Smooth muscle cell of bladder (primary cell): ENCODE measurements around the gene RHOH. TPM values are rescaled to one million over a fixed set of nuclear protein-coding genes. Genes with fewer than 3 reads are reported as not detected.

Experiments
- total RNA-seq: library from RNA; depleted of rRNA; stranded (reverse); fragments of >200 nt; gene quantifications from 2 replicates; pipeline ENCODE4 v1.2.3, GENCODE V29; 2014

Gene RHOH, protein sequence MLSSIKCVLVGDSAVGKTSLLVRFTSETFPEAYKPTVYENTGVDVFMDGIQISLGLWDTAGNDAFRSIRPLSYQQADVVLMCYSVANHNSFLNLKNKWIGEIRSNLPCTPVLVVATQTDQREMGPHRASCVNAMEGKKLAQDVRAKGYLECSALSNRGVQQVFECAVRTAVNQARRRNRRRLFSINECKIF
- under 0.01 and 0.09 TPM in 2 replicates for total RNA-seq

GRCh38 chr4:40196724-40197281 is at the start of gene RHOH:
TSS of gene RHOH (plus strand) at chr4:40197031. CDS start at chr4:40243387, 46,356 bp downstream.

Other genes starting within 250 kb of the RHOH start
- 40.7 and 46.6 TPM in 2 replicates for gene PDS5A, start 219.1 kb upstream of the RHOH start, total RNA-seq
- gene N4BP2, start 140.2 kb upstream of the RHOH start, total RNA-seq, result 3.9 and 6.3 TPM in 2 replicates
- gene CHRNA9, start 138.3 kb downstream of the RHOH start, total RNA-seq, result 0.09 and 0.14 TPM in 2 replicates